ENCODE data around the gene CDON. TPM values are rescaled to one million over a fixed set of nuclear protein-coding genes. Genes with fewer than 3 reads are reported as not detected.

The CDON gene
- total and polyA plus RNA-seq, 12 donors, result 1.4 to 17.1 (median 8.9) TPM

- no peak overlapping the region for H3K4me3 ChIP-seq
- no peak for TF ChIP-seq CTCF (IDR thresholded peaks at IDR 0.05)
- H3K27ac ChIP-seq, result peak overlapping the region in 1 of 10 donors; percentile 62
- peaks cover 0 to 6% (median 0%) of the 10 kb centered on the region in 7 donors for H3K27me3 ChIP-seq
- peaks cover 0 to 6% (median 0%) of the 10 kb centered on the region in 9 donors for H3K36me3 ChIP-seq
- no peak for ATAC-seq
- 94 to 95% methylated on average over 15 of the region's 15 CpGs for WGBS, 2 donors
- intact Hi-C loops (cut with DNase I), result loop anchor here in 1 of 10 donors (10.0 kb wide), 1 partner anchor 70 kb away; no protein-coding TSS in a partner anchor
- DNase-seq, result no peak
- no peaks in the 10 kb centered on the region for H3K9me3 ChIP-seq
- H3K4me1 ChIP-seq, result peaks cover 9 to 31% (median 22%) of the 10 kb centered on the region in 9 donors
Observed at GRCh38 chr11:125954945-125955640, 107.6 kb downstream of the CDON start.

- ATAC-seq, result no peak
- peaks cover 0 to 6% (median 0%) of the 10 kb centered on the region in 7 donors for H3K27me3 ChIP-seq
- intact Hi-C loops (cut with DNase I), result loop anchor here in 1 of 10 donors (10.0 kb wide), 1 partner anchor 70 kb away; no protein-coding TSS in a partner anchor
Observed at GRCh38 chr11:125954123-125954944, 108.3 kb downstream of the CDON start.

GRCh38 chr11:125953401-125953935 is 109.2 kb downstream of the CDON start:
- no peaks in the 10 kb centered on the region for H3K9me3 ChIP-seq
- 83 to 88% methylated on average over 20 of the region's 20 CpGs for WGBS, 2 donors
- ATAC-seq (no peak), DNase-seq (no peak)
- no peak for TF ChIP-seq CTCF (IDR thresholded peaks at IDR 0.05)
- H3K4me1 ChIP-seq, result peaks cover 9 to 31% (median 22%) of the 10 kb centered on the region in 9 donors
- H3K4me3 ChIP-seq, result no peak overlapping the region
- peaks cover 0 to 6% (median 0%) of the 10 kb centered on the region in 7 donors for H3K27me3 ChIP-seq
- intact Hi-C loops (cut with DNase I), result loop anchor here in 1 of 10 donors (10.0 kb wide), 1 partner anchor 71 kb away; no protein-coding TSS in a partner anchor
- H3K27ac ChIP-seq, result no peak overlapping the region
- H3K36me3 ChIP-seq, result no peaks in the 10 kb centered on the region

More at GRCh38 chr11:125954123-125954944, 108.3 kb downstream of the CDON start:
- WGBS, 2 donors, result 89 to 92% methylated on average over 21 of the region's 21 CpGs
- Histone ChIP-seq H3K9me3 (no peaks in the 10 kb centered on the region), H3K4me3 (no peak overlapping the region), H3K27ac (no peak overlapping the region), H3K36me3 (no peaks in the 10 kb centered on the region), H3K4me1 (peaks cover 9 to 31% (median 22%) of the 10 kb centered on the region in 9 donors)
- DNase-seq, result no peak
- TF ChIP-seq CTCF (IDR thresholded peaks at IDR 0.05), result no peak

- Histone ChIP-seq H3K27ac (no peak overlapping the region), H3K4me1 (peaks cover 9 to 31% (median 22%) of the 10 kb centered on the region in 9 donors), H3K36me3 (no peaks in the 10 kb centered on the region), H3K4me3 (no peak overlapping the region), H3K9me3 (no peaks in the 10 kb centered on the region), H3K27me3 (peaks cover 0 to 6% (median 0%) of the 10 kb centered on the region in 7 donors)
- DNase-seq, result peak in 1 of 2 donors; percentile 64
- no peak for TF ChIP-seq CTCF (IDR thresholded peaks at IDR 0.05)
- intact Hi-C loops (cut with DNase I), result loop anchor here in 1 of 10 donors (10.0 kb wide), 1 partner anchor 72 kb away; no protein-coding TSS in a partner anchor
- ATAC-seq, result peak in 4 of 8 donors; percentile 14 to 59 (median 52)
- WGBS, 2 donors, result 42 to 45% methylated on average over 7 of the region's 7 CpGs
Observed at GRCh38 chr11:125952973-125953372, 109.7 kb downstream of the CDON start.

All from heart right ventricle (tissue), 16 donors.